ENCODE data around the gene NPW. TPM values are rescaled to one million over a fixed set of nuclear protein-coding genes. Genes with fewer than 3 reads are reported as not detected.

NPW gene
- total and polyA plus RNA-seq, 4 experiments from 2014 or later, result not detected

GRCh38 chr16:2056077-2056476 lies 36.5 kb downstream of the NPW start:
- Histone ChIP-seq H3K9me3 (ENCODE audit: control insufficient read depth in 1 of 2, low read length in 2 of 2) (no peaks in the 10 kb centered on the region), H3K4me1 (ENCODE audit: insufficient read depth, low read length) (no peaks in the 10 kb centered on the region), H3K27ac (ENCODE audit: low read depth, low read length) (no peak overlapping the region), H3K36me3 (ENCODE audit: insufficient read depth, low read length) (peaks cover 24% of the 10 kb centered on the region), H3K4me3 (ENCODE audit: low read length in 2 of 2) (no peak overlapping the region), H3K27me3 (ENCODE audit: insufficient read depth, low read length) (no peaks in the 10 kb centered on the region)
- intact Hi-C loops (cut with micrococcal nuclease), result no loop called here
- Mint-ChIP-seq H3K27ac (no peak overlapping the region), H3K4me3 (no peak overlapping the region), H3K36me3 (peaks cover 5 to 43% of the 10 kb centered on the region in 2 donors), H3K27me3 (no peaks in the 10 kb centered on the region), H3K4me1 (peaks cover 0 to 3% (median 0%) of the 10 kb centered on the region in 4 donors), H3K9me3 (no peaks in the 10 kb centered on the region)
- ChIA-PET CTCF (ENCODE audit: partially characterized antibody) (interaction anchor here (1.5 kb wide), 1 partner anchor 84 kb away, joined by 6 read pairs; no protein-coding TSS in a partner anchor), POLR2A (ENCODE audit: partially characterized antibody) (interaction anchor here (0.7 kb wide), 1 partner anchor 8 kb away, joined by 3 read pairs; the partner anchor contains the start of genes NTHL1 and TSC2)
- no peak for DNase-seq

GRCh38 chr16:2056681-2057407 lies 37.3 kb downstream of the NPW start:
- POLR2A ChIA-PET (ENCODE audit: partially characterized antibody), result interaction anchor here (0.7 to 1.2 kb wide), 2 partner anchors 9 kb away, joined by 3 read pairs; partner anchors contain the start of genes NTHL1 and TSC2
- H3K9me3 Mint-ChIP-seq, result no peaks in the 10 kb centered on the region
- H3K4me1 ChIP-seq (ENCODE audit: insufficient read depth, low read length), result no peaks in the 10 kb centered on the region
- CTCF ChIA-PET (ENCODE audit: partially characterized antibody), result interaction anchor here (0.8 kb wide), 1 partner anchor 83 kb away, joined by 4 read pairs; no protein-coding TSS in a partner anchor
- no peak overlapping the region for H3K27ac ChIP-seq (ENCODE audit: low read depth, low read length)
- no peak for DNase-seq
- H3K4me3 Mint-ChIP-seq, result no peak overlapping the region
- H3K36me3 Mint-ChIP-seq, result peaks cover 5 to 41% of the 10 kb centered on the region in 2 donors
- peaks cover 0 to 3% (median 0%) of the 10 kb centered on the region in 4 donors for H3K4me1 Mint-ChIP-seq
- no peaks in the 10 kb centered on the region for H3K27me3 Mint-ChIP-seq
- no peak overlapping the region for H3K4me3 ChIP-seq (ENCODE audit: low read length in 2 of 2)
- peaks cover 24% of the 10 kb centered on the region for H3K36me3 ChIP-seq (ENCODE audit: insufficient read depth, low read length)
- no peaks in the 10 kb centered on the region for H3K27me3 ChIP-seq (ENCODE audit: insufficient read depth, low read length)
- no peak overlapping the region for H3K27ac Mint-ChIP-seq
- intact Hi-C loops (cut with micrococcal nuclease), result no loop called here
- no peaks in the 10 kb centered on the region for H3K9me3 ChIP-seq (ENCODE audit: control insufficient read depth in 1 of 2, low read length in 2 of 2)

GRCh38 chr16:2057438-2057837 lies 37.9 kb downstream of the NPW start:
- no peaks in the 10 kb centered on the region for H3K9me3 Mint-ChIP-seq
- intact Hi-C loops (cut with micrococcal nuclease), result no loop called here
- H3K27me3 Mint-ChIP-seq, result no peaks in the 10 kb centered on the region
- H3K36me3 Mint-ChIP-seq, result peaks cover 4 to 38% of the 10 kb centered on the region in 2 donors
- Histone ChIP-seq H3K4me3 (ENCODE audit: low read length in 2 of 2) (no peak overlapping the region), H3K4me1 (ENCODE audit: insufficient read depth, low read length) (no peaks in the 10 kb centered on the region), H3K27ac (ENCODE audit: low read depth, low read length) (no peak overlapping the region), H3K9me3 (ENCODE audit: control insufficient read depth in 1 of 2, low read length in 2 of 2) (no peaks in the 10 kb centered on the region), H3K36me3 (ENCODE audit: insufficient read depth, low read length) (peaks cover 24% of the 10 kb centered on the region), H3K27me3 (ENCODE audit: insufficient read depth, low read length) (no peaks in the 10 kb centered on the region)
- ChIA-PET CTCF (ENCODE audit: partially characterized antibody) (interaction anchor here (0.8 kb wide), 1 partner anchor 83 kb away, joined by 4 read pairs; no protein-coding TSS in a partner anchor), POLR2A (ENCODE audit: partially characterized antibody) (interaction anchor here (1.2 kb wide), 1 partner anchor 10 kb away, joined by 3 read pairs; the partner anchor contains the start of genes NTHL1 and TSC2)
- H3K4me1 Mint-ChIP-seq, result peaks cover 0 to 3% (median 0%) of the 10 kb centered on the region in 4 donors
- H3K4me3 Mint-ChIP-seq, result no peak overlapping the region
- no peak overlapping the region for H3K27ac Mint-ChIP-seq
- DNase-seq, result no peak

- intact Hi-C loops (cut with micrococcal nuclease), result no loop called here
- H3K4me1 Mint-ChIP-seq, result peaks cover 0 to 3% (median 0%) of the 10 kb centered on the region in 4 donors
- POLR2A ChIA-PET (ENCODE audit: partially characterized antibody), result no interaction called here
- Histone ChIP-seq H3K27ac (ENCODE audit: low read depth, low read length) (no peak overlapping the region), H3K27me3 (ENCODE audit: insufficient read depth, low read length) (no peaks in the 10 kb centered on the region), H3K36me3 (ENCODE audit: insufficient read depth, low read length) (peaks cover 14% of the 10 kb centered on the region), H3K9me3 (ENCODE audit: control insufficient read depth in 1 of 2, low read length in 2 of 2) (no peaks in the 10 kb centered on the region), H3K4me1 (ENCODE audit: insufficient read depth, low read length) (no peaks in the 10 kb centered on the region), H3K4me3 (ENCODE audit: low read length in 2 of 2) (no peak overlapping the region)
- H3K4me3 Mint-ChIP-seq, result no peak overlapping the region
- CTCF ChIA-PET (ENCODE audit: partially characterized antibody), result no interaction called here
- H3K36me3 Mint-ChIP-seq, result peaks cover 0 to 40% of the 10 kb centered on the region in 2 donors
- no peaks in the 10 kb centered on the region for H3K27me3 Mint-ChIP-seq
- DNase-seq, result no peak
- peak overlapping the region in 1 of 7 donors; percentile 42 for H3K27ac Mint-ChIP-seq
- no peaks in the 10 kb centered on the region for H3K9me3 Mint-ChIP-seq
Measured at GRCh38 chr16:2058420-2058819, 38.8 kb downstream of the NPW start.

GRCh38 chr16:2058872-2059271 lies 39.3 kb downstream of the NPW start:
- H3K4me1 ChIP-seq (ENCODE audit: insufficient read depth, low read length), result no peaks in the 10 kb centered on the region
- no peaks in the 10 kb centered on the region for H3K9me3 Mint-ChIP-seq
- H3K27me3 ChIP-seq (ENCODE audit: insufficient read depth, low read length), result no peaks in the 10 kb centered on the region
- no peak overlapping the region for H3K27ac ChIP-seq (ENCODE audit: low read depth, low read length)
- peaks cover 10% of the 10 kb centered on the region for H3K36me3 ChIP-seq (ENCODE audit: insufficient read depth, low read length)
- no peak for DNase-seq
- POLR2A ChIA-PET (ENCODE audit: partially characterized antibody), result no interaction called here
- CTCF ChIA-PET (ENCODE audit: partially characterized antibody), result interaction anchor here (0.7 kb wide), 1 partner anchor 54 kb away, joined by 3 read pairs; no protein-coding TSS in a partner anchor
- peaks cover 0 to 3% (median 0%) of the 10 kb centered on the region in 4 donors for H3K4me1 Mint-ChIP-seq
- H3K4me3 Mint-ChIP-seq, result no peak overlapping the region
- intact Hi-C loops (cut with micrococcal nuclease), result no loop called here
- no peak overlapping the region for H3K27ac Mint-ChIP-seq
- no peaks in the 10 kb centered on the region for H3K27me3 Mint-ChIP-seq
- peaks cover 0 to 40% of the 10 kb centered on the region in 2 donors for H3K36me3 Mint-ChIP-seq
- H3K9me3 ChIP-seq (ENCODE audit: control insufficient read depth in 1 of 2, low read length in 2 of 2), result no peaks in the 10 kb centered on the region
- H3K4me3 ChIP-seq (ENCODE audit: low read length in 2 of 2), result no peak overlapping the region

GRCh38 chr16:2060346-2060745 lies 40.8 kb downstream of the NPW start:
- Histone ChIP-seq H3K27ac (ENCODE audit: low read depth, low read length) (no peak overlapping the region), H3K27me3 (ENCODE audit: insufficient read depth, low read length) (no peaks in the 10 kb centered on the region), H3K9me3 (ENCODE audit: control insufficient read depth in 1 of 2, low read length in 2 of 2) (no peaks in the 10 kb centered on the region), H3K4me1 (ENCODE audit: insufficient read depth, low read length) (no peaks in the 10 kb centered on the region), H3K36me3 (ENCODE audit: insufficient read depth, low read length) (peaks cover 12% of the 10 kb centered on the region), H3K4me3 (ENCODE audit: low read length in 2 of 2) (no peak overlapping the region)
- DNase-seq, result no peak
- no peak overlapping the region for H3K27ac Mint-ChIP-seq
- no peaks in the 10 kb centered on the region for H3K27me3 Mint-ChIP-seq
- no peak overlapping the region for H3K4me3 Mint-ChIP-seq
- H3K36me3 Mint-ChIP-seq, result peaks cover 0 to 40% of the 10 kb centered on the region in 2 donors
- H3K4me1 Mint-ChIP-seq, result peaks cover 0 to 3% (median 0%) of the 10 kb centered on the region in 4 donors
- ChIA-PET CTCF (ENCODE audit: partially characterized antibody) (no interaction called here), POLR2A (ENCODE audit: partially characterized antibody) (no interaction called here)
- intact Hi-C loops (cut with micrococcal nuclease), result no loop called here
- H3K9me3 Mint-ChIP-seq, result no peaks in the 10 kb centered on the region

GRCh38 chr16:2061023-2061422 lies 41.4 kb downstream of the NPW start:
- Mint-ChIP-seq H3K4me3 (no peak overlapping the region), H3K27me3 (no peaks in the 10 kb centered on the region), H3K4me1 (peaks cover 0 to 1% (median 0%) of the 10 kb centered on the region in 4 donors), H3K27ac (no peak overlapping the region), H3K36me3 (peaks cover 4 to 42% of the 10 kb centered on the region in 2 donors), H3K9me3 (no peaks in the 10 kb centered on the region)
- CTCF ChIA-PET (ENCODE audit: partially characterized antibody), result no interaction called here
- intact Hi-C loops (cut with micrococcal nuclease), result no loop called here
- Histone ChIP-seq H3K9me3 (ENCODE audit: control insufficient read depth in 1 of 2, low read length in 2 of 2) (no peaks in the 10 kb centered on the region), H3K36me3 (ENCODE audit: insufficient read depth, low read length) (peaks cover 15% of the 10 kb centered on the region), H3K27me3 (ENCODE audit: insufficient read depth, low read length) (no peaks in the 10 kb centered on the region), H3K4me1 (ENCODE audit: insufficient read depth, low read length) (no peaks in the 10 kb centered on the region), H3K27ac (ENCODE audit: low read depth, low read length) (no peak overlapping the region), H3K4me3 (ENCODE audit: low read length in 2 of 2) (no peak overlapping the region)
- DNase-seq, result no peak
- POLR2A ChIA-PET (ENCODE audit: partially characterized antibody), result no interaction called here
